ENCODE measurements around the gene BBX. TPM values are rescaled to one million over a fixed set of nuclear protein-coding genes. Genes with fewer than 3 reads are reported as not detected.

Gene BBX
- polyA plus RNA-seq, 1 donor from 2014 or later = 23.8 TPM

DNA sequence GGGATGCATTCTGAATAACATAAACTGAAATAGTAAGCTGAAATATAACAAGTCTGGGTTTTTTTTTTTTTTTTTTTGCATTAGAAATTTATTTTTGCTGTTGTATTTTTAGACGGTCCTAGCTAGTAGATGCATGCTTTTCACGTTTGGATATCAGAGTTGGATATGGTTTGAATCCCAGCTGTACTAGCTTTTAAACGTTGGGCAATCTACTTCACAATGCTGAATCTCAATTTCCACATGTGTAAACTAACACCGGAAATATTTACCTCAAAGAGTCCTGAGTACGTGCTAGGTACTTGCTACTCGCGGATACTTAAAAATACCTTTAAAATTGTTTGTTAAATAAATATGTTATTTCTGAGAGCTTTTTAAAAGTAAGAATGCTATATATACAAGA, 139.8 kb downstream of the BBX start:
- Histone ChIP-seq H3K27me3 (ENCODE audit: insufficient read depth, low read depth, low read length) (no peaks in the 10 kb centered on the region), H3K27ac (ENCODE audit: low read length) (no peak overlapping the region), H3K4me2 (ENCODE audit: low read length) (no peak overlapping the region), H3K4me3 (ENCODE audit: low read length) (no peak overlapping the region), H2AFZ (ENCODE audit: low read depth, low read length) (no peak overlapping the region), H3F3A (ENCODE audit: insufficient read depth, low read length, poor library complexity, severe bottlenecking) (no peaks in the 10 kb centered on the region), H3K9me3 (ENCODE audit: low read length) (no peaks in the 10 kb centered on the region), H3K79me2 (replicated peaks; ENCODE audit: insufficient read depth, low read length) (no peaks in the 10 kb centered on the region), H4K20me1 (ENCODE audit: insufficient read depth) (no peaks in the 10 kb centered on the region), H3K9ac (ENCODE audit: low read length) (no peak overlapping the region), H3K9me2 (ENCODE audit: insufficient read depth, low read length) (no peaks in the 10 kb centered on the region), H3K36me3 (ENCODE audit: insufficient read depth, low read length) (no peaks in the 10 kb centered on the region)
- no peak for TF ChIP-seq MXI1 (conservative IDR thresholded peaks at IDR 0.05; ENCODE audit: poor library complexity, severe bottlenecking)
- no peak for TF ChIP-seq SMC3 (conservative IDR thresholded peaks at IDR 0.05; ENCODE audit: poor library complexity)
- TF ChIP-seq CTCF (IDR thresholded peaks at IDR 0.05; ENCODE audit: poor library complexity, severe bottlenecking) = no peak
- no peak for TF ChIP-seq REST (IDR thresholded peaks at IDR 0.05; ENCODE audit: borderline replicate concordance)
- TF ChIP-seq EP300 (conservative IDR thresholded peaks at IDR 0.05; ENCODE audit: poor library complexity, severe bottlenecking) = no peak
- TF ChIP-seq POLR2AphosphoS5 (IDR thresholded peaks at IDR 0.05) = no peak
- TF ChIP-seq TAF1 (IDR thresholded peaks at IDR 0.05; ENCODE audit: low read depth) = no peak
- no peak for TF ChIP-seq RAD21 (conservative IDR thresholded peaks at IDR 0.05)
- no peak for TF ChIP-seq EZH2 (IDR thresholded peaks at IDR 0.05; ENCODE audit: borderline replicate concordance, insufficient read depth, low read length, poor library complexity, severe bottlenecking)

GRCh38 chr3:107663266-107663665, 140.5 kb downstream of the BBX start:
- no peaks in the 10 kb centered on the region for H4K20me1 ChIP-seq (ENCODE audit: insufficient read depth)

More at GRCh38 chr3:107663266-107663665, 140.5 kb downstream of the BBX start:
- Histone ChIP-seq H2AFZ (ENCODE audit: low read depth, low read length) (no peak overlapping the region), H3K4me3 (ENCODE audit: low read length) (no peak overlapping the region), H3K9me2 (ENCODE audit: insufficient read depth, low read length) (no peaks in the 10 kb centered on the region), H3K36me3 (ENCODE audit: insufficient read depth, low read length) (no peaks in the 10 kb centered on the region), H3K27ac (ENCODE audit: low read length) (no peak overlapping the region), H3K9me3 (ENCODE audit: low read length) (no peaks in the 10 kb centered on the region), H3K79me2 (replicated peaks; ENCODE audit: insufficient read depth, low read length) (no peaks in the 10 kb centered on the region), H3F3A (ENCODE audit: insufficient read depth, low read length, poor library complexity, severe bottlenecking) (no peaks in the 10 kb centered on the region), H3K9ac (ENCODE audit: low read length) (no peak overlapping the region), H3K4me2 (ENCODE audit: low read length) (no peak overlapping the region), H3K27me3 (ENCODE audit: insufficient read depth, low read depth, low read length) (no peaks in the 10 kb centered on the region)
- TF ChIP-seq MXI1 (conservative IDR thresholded peaks at IDR 0.05; ENCODE audit: poor library complexity, severe bottlenecking) (no peak), EZH2 (IDR thresholded peaks at IDR 0.05; ENCODE audit: borderline replicate concordance, insufficient read depth, low read length, poor library complexity, severe bottlenecking) (no peak), POLR2AphosphoS5 (IDR thresholded peaks at IDR 0.05) (no peak), EP300 (conservative IDR thresholded peaks at IDR 0.05; ENCODE audit: poor library complexity, severe bottlenecking) (no peak), RAD21 (conservative IDR thresholded peaks at IDR 0.05) (no peak), TAF1 (IDR thresholded peaks at IDR 0.05; ENCODE audit: low read depth) (no peak), SMC3 (conservative IDR thresholded peaks at IDR 0.05; ENCODE audit: poor library complexity) (no peak), CTCF (IDR thresholded peaks at IDR 0.05; ENCODE audit: poor library complexity, severe bottlenecking) (no peak), REST (IDR thresholded peaks at IDR 0.05; ENCODE audit: borderline replicate concordance) (no peak)

All from neural cell (in vitro differentiated cells).